GM23248 (cell line): Measurements from ENCODE around the gene CYB5A.

Source experiments
- EZH2 ChIP-seq: fragments of 200-600 bp; sonication (generic); IDR thresholded peaks from 2 replicates; pipeline ENCODE4 v1.6.1; 2018; ENCODE audit warnings: antibody characterized with exemption, mild to moderate bottlenecking; ENCODE audit not compliant: insufficient read depth, poor library complexity, severe bottlenecking
- EZH2phosphoT487 ChIP-seq: fragments of 200-600 bp; sonication (generic); IDR thresholded peaks from 2 replicates; pipeline ENCODE4 v1.6.1; 2018; ENCODE audit warnings: antibody characterized with exemption, moderate library complexity, mild to moderate bottlenecking, low read depth; ENCODE audit not compliant: insufficient read depth

- TF ChIP-seq EZH2 = no peak
- TF ChIP-seq EZH2phosphoT487 = no peak
Observed at GRCh38 chr18:74315464-74316256, 23.9 kb upstream of the CYB5A start, which contains the start of gene C18orf63.
